GM11168 (cell line): ENCODE results near the gene TRIM77.
"Not testable (repeated sequence)": the region's sequence is repeated elsewhere in the genome, so short reads cannot be mapped to it uniquely, and the experiment has no call there.

Experiments
- in situ Hi-C: fragments of 300-500 bp; cut with MboI; formaldehyde crosslinking; loops from one replicate; pipeline ENCODE4 v1.12.0; 2022; ENCODE audit warnings: low sequenced_read_pairs; ENCODE audit not compliant: unreplicated experiment

TRIM77 gene, protein sequence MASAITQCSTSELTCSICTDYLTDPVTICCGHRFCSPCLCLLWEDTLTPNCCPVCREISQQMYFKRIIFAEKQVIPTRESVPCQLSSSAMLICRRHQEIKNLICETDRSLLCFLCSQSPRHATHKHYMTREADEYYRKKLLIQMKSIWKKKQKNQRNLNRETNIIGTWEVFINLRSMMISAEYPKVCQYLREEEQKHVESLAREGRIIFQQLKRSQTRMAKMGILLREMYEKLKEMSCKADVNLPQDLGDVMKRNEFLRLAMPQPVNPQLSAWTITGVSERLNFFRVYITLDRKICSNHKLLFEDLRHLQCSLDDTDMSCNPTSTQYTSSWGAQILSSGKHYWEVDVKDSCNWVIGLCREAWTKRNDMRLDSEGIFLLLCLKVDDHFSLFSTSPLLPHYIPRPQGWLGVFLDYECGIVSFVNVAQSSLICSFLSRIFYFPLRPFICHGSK

GRCh38 chr11:89709999-89710398, at the start of gene TRIM77:
Gene TRIM77, plus strand, starts transcription at chr11:89710299. Its CDS starts 0 bp downstream, at chr11:89710299.
- in situ Hi-C loops: not testable (repeated sequence)

DNA sequence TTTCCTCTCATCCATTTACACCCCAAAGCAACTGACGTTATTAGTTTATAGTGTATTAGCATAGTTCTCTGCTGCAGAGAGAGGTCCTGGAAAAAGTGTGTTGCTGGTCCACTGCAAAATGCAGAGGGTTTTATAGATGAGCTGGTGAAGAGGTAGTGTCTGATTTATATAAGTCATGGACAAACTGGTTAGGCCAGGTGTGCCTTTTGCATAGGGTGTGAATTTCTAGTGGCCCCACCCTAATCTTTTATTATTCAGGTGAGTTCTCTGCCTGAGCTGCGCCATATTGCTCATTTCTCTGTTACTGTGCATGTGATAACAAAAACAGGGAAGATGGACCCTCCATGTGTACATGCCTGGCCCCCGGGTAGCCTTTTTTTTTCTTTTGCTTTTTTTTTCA, 43.1 kb upstream of the TRIM77 start:
- in situ Hi-C loops: no loop called here

GRCh38 chr11:89668158-89668557, 41.9 kb upstream of the TRIM77 start:
- in situ Hi-C loops: not testable (repeated sequence)

GRCh38 chr11:89669586-89669985, 40.5 kb upstream of the TRIM77 start:
- in situ Hi-C loops: not testable (repeated sequence)

DNA sequence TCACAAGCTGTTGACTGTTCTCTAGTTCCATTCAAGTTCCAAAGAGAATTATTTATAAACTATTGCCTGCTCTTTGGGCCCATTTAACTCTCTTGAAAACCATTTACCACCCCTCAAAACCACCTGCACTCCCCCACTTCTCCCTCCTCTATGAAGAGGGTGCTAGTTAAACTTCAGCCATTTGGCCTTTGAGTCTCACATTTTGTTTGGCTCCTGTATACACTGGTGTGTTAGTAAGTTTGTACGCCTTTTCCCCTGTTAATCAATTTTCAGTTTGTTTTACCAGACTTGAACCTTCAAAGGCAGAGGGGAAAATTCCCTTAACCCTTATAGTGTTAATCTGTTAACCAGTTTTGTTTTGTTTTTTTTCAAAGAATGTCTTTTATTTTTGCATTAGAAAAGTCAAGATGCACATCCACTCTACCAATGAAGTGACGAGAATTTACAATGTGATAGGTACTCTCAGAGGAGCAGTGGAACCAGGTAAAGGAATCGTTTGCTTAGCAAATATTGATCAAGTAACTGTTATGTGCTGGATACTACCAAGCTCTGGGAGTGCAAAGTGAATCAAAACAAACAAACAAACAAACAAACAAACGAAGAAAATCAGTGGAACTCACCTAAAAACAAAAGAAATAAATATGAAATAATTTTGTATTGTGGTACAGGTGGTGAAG, 40.0 kb upstream of the TRIM77 start:
- in situ Hi-C loops: not testable (repeated sequence)

GRCh38 chr11:89672547-89672946, 37.6 kb upstream of the TRIM77 start:
- in situ Hi-C loops: not testable (repeated sequence)

GRCh38 chr11:89673380-89673779, 36.7 kb upstream of the TRIM77 start:
- in situ Hi-C loops: not testable (repeated sequence)

DNA sequence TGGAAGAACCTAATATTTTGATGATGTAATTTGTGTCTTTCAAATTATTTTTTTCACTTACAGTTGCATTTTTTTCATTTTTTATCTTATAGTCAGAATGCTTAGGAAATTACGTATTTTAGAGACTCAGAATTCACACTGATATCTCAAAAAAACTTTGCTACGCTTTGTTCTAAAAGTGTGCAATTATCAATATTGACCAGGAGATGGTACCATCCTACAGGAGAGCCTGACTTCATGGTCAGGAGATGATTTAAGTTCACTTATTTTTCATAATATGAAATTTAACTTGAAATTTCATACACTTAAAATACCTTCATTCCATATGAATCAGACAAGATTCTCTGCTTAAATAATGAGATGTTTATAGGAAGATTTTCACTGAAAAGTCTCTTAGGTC, 34.7 kb upstream of the TRIM77 start:
- in situ Hi-C loops: not testable (repeated sequence)

GRCh38 chr11:89675948-89676347, 34.2 kb upstream of the TRIM77 start:
- in situ Hi-C loops: not testable (repeated sequence)

GRCh38 chr11:89707080-89707479, 3.0 kb upstream of the TRIM77 start:
- in situ Hi-C loops: not testable (repeated sequence)

- in situ Hi-C loops: not testable (repeated sequence)
These were observed 14.9 kb downstream of the TRIM77 start for GRCh38 chr11:89724866-89725498.

DNA sequence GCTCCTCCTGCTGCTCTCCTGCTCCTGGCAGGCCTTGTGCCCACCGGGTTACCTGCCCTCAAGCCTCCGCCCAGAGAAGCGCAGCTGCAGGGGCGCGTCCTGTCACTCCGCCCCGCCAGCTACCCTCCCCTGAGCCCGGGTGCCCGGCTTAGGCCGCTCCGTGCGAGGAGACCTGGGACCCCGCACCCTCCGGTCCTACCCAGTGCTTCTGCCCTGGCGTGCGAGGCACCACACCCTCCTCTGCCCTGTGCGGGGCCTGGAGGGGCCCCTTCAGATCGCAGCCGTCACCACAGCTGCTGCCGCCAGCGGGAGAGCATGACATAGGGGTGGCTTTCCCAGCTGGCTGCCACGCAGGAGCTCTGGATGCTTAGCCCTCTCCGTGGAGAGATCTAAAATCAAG, 20.1 kb downstream of the TRIM77 start:
- in situ Hi-C loops: not testable (repeated sequence)

- in situ Hi-C loops: no loop called here
These were observed 26.5 kb downstream of the TRIM77 start for GRCh38 chr11:89736566-89736965.

GRCh38 chr11:89737116-89737515, 27.0 kb downstream of the TRIM77 start:
- in situ Hi-C loops: no loop called here

GRCh38 chr11:89741406-89741805, 31.3 kb downstream of the TRIM77 start:
- in situ Hi-C loops: not testable (repeated sequence)

GRCh38 chr11:89744158-89744557, 34.1 kb downstream of the TRIM77 start:
- in situ Hi-C loops: not testable (repeated sequence)

- in situ Hi-C loops: loop anchor here (10.0 kb wide), 1 partner anchor 334 kb away; the partner anchor contains the start of gene UBTFL1
These were observed 40.7 kb downstream of the TRIM77 start for GRCh38 chr11:89750822-89751221.
